HS-5 (cell line): ENCODE results near the gene FBXW9.
"Not testable (repeated sequence)": the region's sequence is repeated elsewhere in the genome, so short reads cannot be mapped to it uniquely, and the experiment has no call there.

Source experiments
- DNase-seq: peaks from one replicate; pipeline ENCODE4 v3.0.0-alpha.2; 2012; ENCODE audit warnings: low read depth

The FBXW9 gene

GRCh38 chr19:12715102-12715501 is 18.7 kb upstream of the FBXW9 start:
- DNase-seq: no peak

GRCh38 chr19:12713304-12713703 is 16.9 kb upstream of the FBXW9 start:
- not testable (repeated sequence) for DNase-seq

GRCh38 chr19:12712077-12712476 is 15.6 kb upstream of the FBXW9 start:
- not testable (repeated sequence) for DNase-seq

GRCh38 chr19:12711187-12711586 is 14.8 kb upstream of the FBXW9 start:
- DNase-seq: no peak

GRCh38 chr19:12708641-12709040 is 12.2 kb upstream of the FBXW9 start:
- no peak for DNase-seq

GRCh38 chr19:12706332-12706718 is 9.9 kb upstream of the FBXW9 start:
- no peak for DNase-seq

GRCh38 chr19:12705654-12706331 is 9.4 kb upstream of the FBXW9 start:
- DNase-seq: no peak

- DNase-seq: no peak
Measured at GRCh38 chr19:12705169-12705568, 8.7 kb upstream of the FBXW9 start.

- DNase-seq: no peak
Measured at GRCh38 chr19:12703046-12703445, 6.6 kb upstream of the FBXW9 start.

GRCh38 chr19:12701596-12702282 is 5.3 kb upstream of the FBXW9 start:
- DNase-seq: no peak

GRCh38 chr19:12698138-12698537 is 1.7 kb upstream of the FBXW9 start:
- no peak for DNase-seq

- DNase-seq: not testable (repeated sequence)
Measured at GRCh38 chr19:12697425-12697824, 994 bp upstream of the FBXW9 start.

- no peak for DNase-seq
Measured at GRCh38 chr19:12695997-12696365, 450 bp downstream of the FBXW9 start.

- no peak for DNase-seq
Measured at GRCh38 chr19:12695514-12695913, 917 bp downstream of the FBXW9 start.

GRCh38 chr19:12695096-12695495 is 1.3 kb downstream of the FBXW9 start:
- DNase-seq: no peak

- no peak for DNase-seq
Measured at GRCh38 chr19:12694641-12695040, 1.8 kb downstream of the FBXW9 start.

GRCh38 chr19:12692960-12693359 is 3.5 kb downstream of the FBXW9 start:
- DNase-seq: no peak

- no peak for DNase-seq
Measured at GRCh38 chr19:12689581-12690216, 6.7 kb downstream of the FBXW9 start.

- DNase-seq: no peak
Measured at GRCh38 chr19:12689012-12689411, 7.4 kb downstream of the FBXW9 start.

- DNase-seq: no peak
Measured at GRCh38 chr19:12687496-12688196, 8.8 kb downstream of the FBXW9 start, which contains the start of gene GNG14. TSS of gene GNG14 (plus strand) at chr19:12687998. CDS start at chr19:12688049, 51 bp downstream.

GRCh38 chr19:12685831-12686230 is 10.6 kb downstream of the FBXW9 start:
- DNase-seq: no peak
